ENCODE measurements around the gene SFI1.

DNA sequence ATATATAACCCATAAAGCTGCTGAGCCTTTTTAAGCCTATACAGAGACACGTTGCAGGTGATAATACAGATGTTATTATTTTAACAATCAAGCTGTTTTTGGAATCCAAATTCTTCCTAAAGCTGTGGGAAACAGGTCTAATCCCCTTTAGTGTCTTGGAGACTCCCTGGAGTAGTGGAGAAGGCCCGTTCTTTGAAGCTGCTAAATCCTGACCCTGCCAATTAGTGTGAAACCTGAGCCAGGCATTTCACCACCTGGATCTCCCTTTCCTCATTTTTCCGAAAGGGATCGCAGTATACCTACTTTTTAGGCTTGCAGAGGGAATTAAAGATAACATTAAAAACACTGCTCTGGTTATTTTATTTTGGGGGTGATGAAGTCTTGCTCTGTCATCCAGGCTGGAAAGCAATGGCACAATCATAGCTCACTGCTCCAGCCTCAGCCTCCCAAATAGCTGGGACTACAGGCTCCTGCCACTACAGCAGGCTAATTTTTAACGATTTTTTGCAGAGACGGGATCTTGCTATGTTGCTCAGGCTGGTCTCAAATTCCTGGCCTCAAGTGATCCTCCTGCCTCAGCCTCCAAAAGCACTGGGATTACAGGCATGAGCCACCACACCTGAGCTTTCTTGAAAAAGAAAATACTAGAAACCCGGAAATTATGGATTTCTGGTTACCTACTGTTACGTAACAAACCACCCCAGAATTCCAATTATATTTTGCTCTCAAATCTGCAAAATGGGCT is 4.9 kb upstream of the SFI1 start:
- TF ChIP-seq ZBTB7A (IDR thresholded peaks at IDR 0.05; ENCODE audit: low read depth): no peak
- no peak for TF ChIP-seq FOXM1 (IDR thresholded peaks at IDR 0.05; ENCODE audit: borderline replicate concordance, low read depth)
- TF ChIP-seq, protein P1, sequence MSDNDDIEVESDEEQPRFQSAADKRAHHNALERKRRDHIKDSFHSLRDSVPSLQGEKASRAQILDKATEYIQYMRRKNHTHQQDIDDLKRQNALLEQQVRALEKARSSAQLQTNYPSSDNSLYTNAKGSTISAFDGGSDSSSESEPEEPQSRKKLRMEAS (IDR thresholded peaks at IDR 0.05): no peak
